NT2/D1 (cell line): ENCODE data around the gene MED13.
"Not testable (repeated sequence)": the region's sequence is repeated elsewhere in the genome, so short reads cannot be mapped to it uniquely, and the experiment has no call there.

Source experiments
- DNase-seq: peaks from one replicate; pipeline ENCODE4 v3.0.0-alpha.2; 2011; ENCODE audit warnings: low read depth, low spot score
- H3K27me3 ChIP-seq: 2 replicates; pipeline ENCODE4 v1.6.0; 2011; ENCODE audit warnings: mild to moderate bottlenecking; ENCODE audit not compliant: insufficient read length, insufficient read depth
- H3K36me3 ChIP-seq: 2 replicates; pipeline ENCODE4 v1.6.1; 2011; ENCODE audit warnings: mild to moderate bottlenecking, low read length, mixed read lengths; ENCODE audit not compliant: insufficient read depth, insufficient read length
- H3K4me1 ChIP-seq: 2 replicates; pipeline ENCODE4 v1.5.1; 2011; ENCODE audit not compliant: insufficient read depth, insufficient read length
- H3K4me3 ChIP-seq: 2 replicates; pipeline ENCODE4 v1.5.1; 2011; ENCODE audit warnings: low read depth; ENCODE audit not compliant: insufficient read length
- H3K9ac ChIP-seq: 2 replicates; pipeline ENCODE4 v1.6.0; 2011; ENCODE audit warnings: low read depth; ENCODE audit not compliant: insufficient read length
- H3K9me3 ChIP-seq: 2 replicates; pipeline ENCODE4 v1.5.1; 2011; ENCODE audit warnings: mild to moderate bottlenecking, low read length; ENCODE audit not compliant: insufficient read depth
- SUZ12 ChIP-seq: IDR thresholded peaks from 2 replicates; pipeline ENCODE4 v1.6.1; 2011; ENCODE audit not compliant: insufficient read length, insufficient read depth; ENCODE audit errors: extremely low read depth
- YY1 ChIP-seq: IDR thresholded peaks from 2 replicates; pipeline ENCODE4 v1.6.1; 2011; ENCODE audit not compliant: insufficient read length, insufficient read depth
- ZNF274 ChIP-seq: IDR thresholded peaks from 2 replicates; pipeline ENCODE4 v1.6.1; 2011; ENCODE audit warnings: mild to moderate bottlenecking, low read depth, low read length

Gene MED13

GRCh38 chr17:61942085-61942484, 123.0 kb downstream of the MED13 start:
- no peak for DNase-seq
- Histone ChIP-seq H3K4me3 (no peak overlapping the region), H3K9me3 (no peaks in the 10 kb centered on the region), H3K27me3 (no peaks in the 10 kb centered on the region), H3K36me3 (peaks cover 38% of the 10 kb centered on the region), H3K4me1 (no peaks in the 10 kb centered on the region), H3K9ac (no peak overlapping the region)
- TF ChIP-seq SUZ12 (no peak), YY1 (no peak), ZNF274 (no peak)

- no peaks in the 10 kb centered on the region for H3K27me3 ChIP-seq
- peak overlapping the region; percentile 99 for H3K9ac ChIP-seq
- peaks cover 23% of the 10 kb centered on the region for H3K36me3 ChIP-seq
- no peak for DNase-seq
- H3K4me1 ChIP-seq, result peaks cover 2% of the 10 kb centered on the region
- no peak for TF ChIP-seq YY1
- TF ChIP-seq SUZ12, result no peak
- no peak for TF ChIP-seq ZNF274
- H3K4me3 ChIP-seq, result peak overlapping the region; percentile 94
- H3K9me3 ChIP-seq, result no peaks in the 10 kb centered on the region
Measured at GRCh38 chr17:61928101-61928436, 137.0 kb downstream of the MED13 start.

GRCh38 chr17:61927208-61928100, 137.6 kb downstream of the MED13 start, which contains the start of gene INTS2:
Gene INTS2 (minus strand): TSS chr17:61927982. CDS start chr17:61926644, 1,338 bp downstream.
- Histone ChIP-seq H3K9me3 (no peaks in the 10 kb centered on the region), H3K36me3 (peaks cover 26% of the 10 kb centered on the region), H3K27me3 (no peaks in the 10 kb centered on the region), H3K9ac (peak within 1 kb of the TSS; percentile 99), H3K4me1 (peaks cover 2% of the 10 kb centered on the region), H3K4me3 (peak within 1 kb of the TSS; percentile 94)
- DNase-seq, result peak; percentile 74
- no peak for TF ChIP-seq ZNF274
- TF ChIP-seq SUZ12, result no peak
- TF ChIP-seq YY1, result no peak

- Histone ChIP-seq H3K4me3 (peak overlapping the region; percentile 94), H3K9ac (peak overlapping the region; percentile 99), H3K9me3 (no peaks in the 10 kb centered on the region), H3K27me3 (no peaks in the 10 kb centered on the region), H3K4me1 (peaks cover 2% of the 10 kb centered on the region), H3K36me3 (peaks cover 30% of the 10 kb centered on the region)
- no peak for DNase-seq
- TF ChIP-seq ZNF274 (no peak), SUZ12 (no peak), YY1 (no peak)
Measured at GRCh38 chr17:61926826-61927207, 138.3 kb downstream of the MED13 start.

- H3K4me1 ChIP-seq, H3K9ac ChIP-seq, DNase-seq, H3K9me3 ChIP-seq, H3K4me3 ChIP-seq, H3K27me3 ChIP-seq: not testable (repeated sequence)
- peaks cover 43% of the 10 kb centered on the region for H3K36me3 ChIP-seq
Measured at GRCh38 chr17:61915162-61915561, 149.9 kb downstream of the MED13 start.

- H3K4me1 ChIP-seq, result no peaks in the 10 kb centered on the region
- no peak for TF ChIP-seq SUZ12
- no peak for TF ChIP-seq ZNF274
- no peak for TF ChIP-seq YY1
- no peak for DNase-seq
- H3K36me3 ChIP-seq, result peaks cover 63% of the 10 kb centered on the region
- no peak overlapping the region for H3K4me3 ChIP-seq
- H3K27me3 ChIP-seq, result no peaks in the 10 kb centered on the region
- no peaks in the 10 kb centered on the region for H3K9me3 ChIP-seq
- H3K9ac ChIP-seq, result no peak overlapping the region
Measured at GRCh38 chr17:61908292-61909037, 156.6 kb downstream of the MED13 start.

GRCh38 chr17:61907361-61907760, 157.7 kb downstream of the MED13 start:
- DNase-seq, result no peak
- TF ChIP-seq SUZ12 (no peak), ZNF274 (no peak), YY1 (no peak)
- H3K9ac ChIP-seq, result no peak overlapping the region
- H3K27me3 ChIP-seq, result no peaks in the 10 kb centered on the region
- no peaks in the 10 kb centered on the region for H3K4me1 ChIP-seq
- peaks cover 70% of the 10 kb centered on the region for H3K36me3 ChIP-seq
- H3K4me3 ChIP-seq, result no peak overlapping the region
- no peaks in the 10 kb centered on the region for H3K9me3 ChIP-seq
